HG03095 (cell line): ENCODE data around the gene SCRN2.

Experiments used
- ATAC-seq: cut with Tn5 transposase; IDR thresholded peaks from one replicate; pipeline ENCODE4 v1.9.1; 2021; ENCODE audit warnings: moderate library complexity; ENCODE audit not compliant: unreplicated experiment

Gene SCRN2

GRCh38 chr17:47872019-47872650 is 31.1 kb upstream of the SCRN2 start:
- no peak for ATAC-seq

DNA sequence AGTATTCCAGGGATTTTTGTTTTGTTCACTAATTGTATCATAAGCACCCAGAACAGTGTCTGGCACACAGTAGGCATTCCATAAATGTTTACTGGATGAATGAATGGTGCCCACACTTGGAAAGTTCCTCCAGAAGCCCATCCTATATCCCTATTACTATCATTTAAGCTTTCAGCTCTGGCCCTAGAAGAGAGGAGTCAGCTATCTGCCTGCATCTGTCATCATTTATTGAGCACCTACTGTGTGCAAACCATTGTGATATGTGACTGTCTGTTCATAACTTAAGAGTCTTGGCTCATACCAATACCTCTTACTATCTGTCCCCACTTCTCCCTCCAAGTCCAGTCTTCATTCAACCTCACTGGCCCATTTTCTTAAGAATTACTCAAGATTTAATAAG is 30.0 kb upstream of the SCRN2 start:
- ATAC-seq = no peak

DNA sequence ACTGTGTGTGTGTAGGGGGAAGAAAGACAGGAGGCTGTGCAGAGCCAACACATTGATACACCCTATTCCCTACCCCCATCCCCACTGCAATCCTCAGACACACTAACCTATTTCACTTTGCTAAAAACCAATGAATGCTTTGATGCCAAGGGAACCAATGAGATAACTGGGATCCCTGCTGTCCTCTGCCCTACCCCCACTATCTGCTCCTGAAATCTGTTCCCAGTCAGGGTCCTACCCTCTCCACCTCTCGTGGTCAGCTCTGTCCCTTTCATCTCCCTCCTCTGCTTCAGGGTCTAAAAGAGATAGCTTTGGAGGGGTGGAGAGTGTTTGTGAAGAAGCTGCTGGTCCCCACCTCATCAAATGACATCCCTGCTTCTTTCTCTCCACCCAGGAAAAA is 29.0 kb upstream of the SCRN2 start:
- no peak for ATAC-seq

- ATAC-seq = no peak
Measured at GRCh38 chr17:47869114-47869513, 28.0 kb upstream of the SCRN2 start.

GRCh38 chr17:47867813-47868533 is 26.9 kb upstream of the SCRN2 start:
- no peak for ATAC-seq

DNA sequence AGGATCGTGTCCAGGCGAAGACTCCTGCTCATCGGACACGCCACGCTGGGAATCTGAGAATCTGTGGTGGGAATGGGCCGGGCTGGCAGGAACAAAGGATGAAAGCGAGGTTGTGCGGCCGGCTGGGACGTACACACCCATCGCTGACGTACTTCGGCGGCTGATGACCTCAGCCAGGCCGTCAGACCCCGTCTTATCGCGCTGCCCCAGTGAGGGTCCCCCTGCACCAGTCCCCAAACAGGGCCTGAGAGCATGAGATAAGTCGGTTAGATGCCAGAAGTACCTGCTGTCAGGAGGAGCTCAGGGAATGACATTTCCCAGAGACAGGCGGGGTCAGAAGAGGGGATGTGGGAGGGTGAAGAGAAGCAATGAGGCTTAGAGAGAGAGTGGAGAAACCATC is 25.9 kb upstream of the SCRN2 start:
- no peak for ATAC-seq

- ATAC-seq = no peak
Measured at GRCh38 chr17:47864791-47865216, 23.7 kb upstream of the SCRN2 start.

DNA sequence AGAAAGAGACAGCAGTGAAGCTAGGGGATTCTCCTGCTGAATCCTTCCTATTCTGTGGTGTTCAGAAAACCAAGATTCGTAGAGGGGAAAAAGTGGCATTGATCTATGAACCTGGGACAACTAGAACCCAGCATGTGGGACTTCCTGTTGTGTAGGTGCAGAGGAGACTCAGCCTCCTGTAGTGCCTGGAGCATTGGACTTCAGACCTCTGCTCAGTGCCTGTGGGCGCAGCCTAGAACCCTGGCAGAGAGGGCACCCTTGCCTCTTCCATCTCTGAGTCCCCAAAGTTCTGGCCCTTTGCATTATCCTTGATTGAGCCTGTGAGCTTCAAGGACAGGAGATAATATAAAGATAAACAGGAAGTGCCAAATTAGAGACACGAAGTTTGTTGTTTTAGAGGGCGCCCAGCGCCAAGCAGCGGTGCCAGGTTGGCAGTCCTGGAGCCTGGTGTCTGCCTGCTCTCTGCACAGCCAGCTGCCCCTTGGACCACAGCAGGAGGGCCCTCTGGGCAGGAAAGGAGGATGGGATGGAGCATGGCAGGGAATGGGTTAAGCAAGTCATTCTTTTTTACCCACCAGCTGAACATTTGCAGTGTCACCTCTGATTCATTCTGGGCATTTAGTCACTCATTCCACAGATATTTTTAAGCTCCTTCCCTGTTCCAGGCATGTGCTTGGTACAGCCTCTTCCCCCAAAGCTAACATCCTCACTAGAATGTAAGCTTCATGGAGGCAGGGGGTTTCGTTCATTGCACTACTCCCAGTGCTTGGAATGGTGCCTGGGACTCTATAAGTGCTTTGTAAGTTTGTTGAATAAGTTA is 21.8 kb upstream of the SCRN2 start:
- no peak for ATAC-seq

- no peak for ATAC-seq
Measured at GRCh38 chr17:47860386-47860785, 19.3 kb upstream of the SCRN2 start.

- ATAC-seq = no peak
Measured at GRCh38 chr17:47857551-47858455, 16.7 kb upstream of the SCRN2 start.

- no peak for ATAC-seq
Measured at GRCh38 chr17:47856830-47857229, 15.8 kb upstream of the SCRN2 start.

DNA sequence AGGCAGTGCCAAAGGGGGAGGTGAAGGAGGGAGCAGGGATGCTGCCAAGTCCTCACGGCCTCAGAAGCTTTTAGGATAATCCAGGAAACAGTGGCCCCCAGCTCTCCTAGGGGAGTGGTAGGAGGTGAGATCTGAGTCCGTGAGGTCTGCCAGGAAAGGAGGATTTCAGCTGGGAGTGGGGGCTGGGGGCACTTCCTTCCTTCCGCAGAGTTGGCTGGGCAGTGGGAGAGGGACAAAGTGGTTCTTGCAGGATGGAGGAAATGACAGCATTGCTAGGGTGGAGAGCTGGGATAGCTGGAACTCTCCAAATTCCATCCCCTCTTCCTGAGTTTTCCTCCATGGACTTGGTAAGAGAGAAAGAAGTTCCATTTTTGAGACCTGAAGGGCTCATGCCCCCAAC is 14.7 kb upstream of the SCRN2 start:
- ATAC-seq = no peak

DNA sequence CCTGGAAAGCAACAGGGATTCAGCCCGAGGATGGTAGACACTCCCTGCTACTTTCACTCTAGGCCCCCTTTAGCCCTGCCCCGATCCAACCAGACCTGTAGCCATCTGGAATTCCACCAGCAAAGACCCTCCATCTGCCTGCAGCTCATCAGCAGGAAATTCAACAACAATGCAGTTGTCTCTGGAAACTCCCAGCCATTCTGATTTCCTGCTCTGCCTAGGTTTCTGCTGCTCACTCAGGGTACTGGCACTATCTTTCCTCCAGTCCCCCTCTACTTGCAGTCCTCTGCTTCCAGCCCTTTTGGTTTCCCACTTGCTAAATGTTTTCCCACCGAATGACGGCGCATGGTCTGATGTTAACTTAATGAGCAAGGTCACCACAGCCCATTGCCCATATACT is 12.5 kb upstream of the SCRN2 start:
- ATAC-seq = no peak

- no peak for ATAC-seq
Measured at GRCh38 chr17:47852113-47852949, 11.3 kb upstream of the SCRN2 start.

GRCh38 chr17:47851764-47852112 is 10.7 kb upstream of the SCRN2 start:
- no peak for ATAC-seq

DNA sequence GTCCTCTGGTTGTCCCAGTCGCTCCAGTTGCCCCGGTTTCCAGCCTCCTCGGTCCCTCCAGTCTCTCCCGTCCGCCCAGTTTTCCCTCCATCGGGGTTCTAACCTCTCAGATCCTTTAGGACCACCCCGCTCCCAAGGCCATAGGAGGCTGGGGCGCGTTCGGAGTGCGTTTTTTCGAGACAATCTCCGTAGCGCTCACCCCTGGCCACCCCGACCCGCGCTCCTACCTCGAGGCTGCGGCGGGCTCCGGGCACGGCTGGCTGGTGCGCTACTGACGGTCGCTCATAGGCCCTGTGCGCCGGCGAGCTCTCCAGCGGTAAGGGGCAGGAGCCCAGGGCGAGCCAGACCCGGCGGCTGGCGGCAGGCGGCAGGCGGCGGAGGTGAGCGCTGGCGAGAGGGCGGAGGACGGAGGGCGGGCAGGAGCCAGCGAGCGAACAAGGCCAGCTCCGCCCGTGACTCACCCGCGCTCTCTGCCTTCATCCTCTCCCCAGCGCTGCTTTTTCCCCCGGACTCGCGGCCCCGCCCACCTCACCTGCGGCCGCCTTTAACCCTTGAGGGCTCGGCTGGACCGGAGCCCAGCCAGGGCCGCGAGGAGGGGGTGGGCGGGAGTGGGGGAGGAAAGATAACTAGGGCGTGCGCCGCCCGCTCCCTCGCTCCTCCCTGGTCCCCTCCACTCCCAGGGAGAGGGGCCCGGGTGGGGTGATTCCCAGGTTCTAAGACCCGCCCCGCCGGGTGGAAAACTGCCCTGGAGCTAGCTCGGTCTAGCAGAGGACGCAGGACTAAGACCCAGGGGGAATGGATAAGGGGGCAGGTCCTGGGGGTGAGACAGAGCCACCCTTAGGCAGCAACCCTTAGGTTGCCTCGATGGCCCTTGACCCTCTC is 9.9 kb upstream of the SCRN2 start, which contains the start of gene SP6:
TSS of gene SP6 (minus strand) at position 472 of the 882 bp plus-strand sequence. CDS start 2,734 bp downstream, outside the sequence.
- no peak for ATAC-seq

DNA sequence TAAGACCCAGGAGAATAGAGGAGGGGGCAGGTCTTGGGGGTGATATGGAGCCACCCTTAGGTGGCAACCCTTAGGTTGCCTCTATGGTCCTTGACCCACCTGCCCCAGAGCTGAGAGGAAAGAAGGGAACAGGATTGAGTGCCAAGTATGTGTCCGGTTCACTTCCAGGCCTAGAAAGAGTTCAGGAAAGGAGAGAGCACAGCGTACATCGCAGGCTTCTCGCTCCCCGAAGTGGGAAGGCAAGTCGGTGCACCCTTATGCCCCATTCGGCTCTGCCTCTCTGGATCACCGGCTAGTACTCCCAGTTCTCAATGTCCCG is 9.3 kb upstream of the SCRN2 start:
- no peak for ATAC-seq

DNA sequence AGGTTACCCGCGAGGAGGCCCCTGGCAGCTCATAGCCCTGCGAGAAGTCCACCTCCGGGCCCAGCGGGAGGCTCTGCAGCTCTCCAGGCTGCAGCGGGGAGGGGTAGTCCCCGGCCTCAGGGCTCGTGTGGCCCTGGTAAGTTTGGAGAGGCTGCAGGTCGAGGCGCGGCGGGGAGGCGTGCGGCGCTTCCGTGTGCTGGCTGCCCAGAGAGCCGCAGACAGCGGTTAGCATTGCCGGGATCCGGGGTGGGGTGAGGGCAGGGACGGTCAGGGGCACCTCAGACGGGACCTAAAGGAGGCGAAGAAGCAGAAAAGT is 7.1 kb upstream of the SCRN2 start:
- no peak for ATAC-seq
